Glutamatergic neuron (in vitro differentiated cells): Measurements from ENCODE around the gene HIGD1B. TPM values are rescaled to one million over a fixed set of nuclear protein-coding genes. Genes with fewer than 3 reads are reported as not detected.

Source experiments
- DNase-seq: peaks from one replicate; pipeline ENCODE4 v3.0.0; 2022
- H3K27ac Mint-ChIP-seq: one replicate; pipeline ENCODE4 v1.8.0; 2020; ENCODE audit warnings: mild to moderate bottlenecking, mixed read lengths, inconsistent platforms; ENCODE audit not compliant: unreplicated experiment
- H3K27me3 Mint-ChIP-seq: one replicate; pipeline ENCODE4 v1.8.0; 2020; ENCODE audit warnings: mild to moderate bottlenecking, moderate library complexity, mixed read lengths, inconsistent platforms; ENCODE audit not compliant: unreplicated experiment
- H3K36me3 Mint-ChIP-seq: one replicate; pipeline ENCODE4 v1.8.0; 2020; ENCODE audit warnings: mild to moderate bottlenecking, mixed read lengths, inconsistent platforms; ENCODE audit not compliant: unreplicated experiment
- H3K4me1 Mint-ChIP-seq: one replicate; pipeline ENCODE4 v1.8.0; 2020; ENCODE audit warnings: mild to moderate bottlenecking, low read depth, mixed read lengths, inconsistent platforms; ENCODE audit not compliant: unreplicated experiment
- H3K4me3 Mint-ChIP-seq: one replicate; pipeline ENCODE4 v1.8.0; 2020; ENCODE audit warnings: mild to moderate bottlenecking, mixed read lengths, inconsistent platforms; ENCODE audit not compliant: unreplicated experiment
- H3K9me3 Mint-ChIP-seq: one replicate; pipeline ENCODE4 v1.8.0; 2020; ENCODE audit warnings: mild to moderate bottlenecking, moderate library complexity, mixed read lengths, inconsistent platforms; ENCODE audit not compliant: unreplicated experiment
- total RNA-seq: library from RNA; stranded (reverse); fragmentation: NEBNext Ultra II Directional; extraction: Animal tissue kit (Norgen Biotek cat#: 25700); gene quantifications from one replicate; pipeline ENCODE4 v1.2.1, GENCODE V29; 2021; ENCODE audit not compliant: unreplicated experiment
- TF ChIP-seq, protein P1 (sequence below): fragments of 200-600 bp; sonication (generic); IDR thresholded peaks from one replicate; pipeline ENCODE4 v1.5.0; 2021; ENCODE audit not compliant: partially characterized antibody, unreplicated experiment

Gene HIGD1B
- total RNA-seq, 1 donor from 2014 or later, result 1.1 TPM

DNA sequence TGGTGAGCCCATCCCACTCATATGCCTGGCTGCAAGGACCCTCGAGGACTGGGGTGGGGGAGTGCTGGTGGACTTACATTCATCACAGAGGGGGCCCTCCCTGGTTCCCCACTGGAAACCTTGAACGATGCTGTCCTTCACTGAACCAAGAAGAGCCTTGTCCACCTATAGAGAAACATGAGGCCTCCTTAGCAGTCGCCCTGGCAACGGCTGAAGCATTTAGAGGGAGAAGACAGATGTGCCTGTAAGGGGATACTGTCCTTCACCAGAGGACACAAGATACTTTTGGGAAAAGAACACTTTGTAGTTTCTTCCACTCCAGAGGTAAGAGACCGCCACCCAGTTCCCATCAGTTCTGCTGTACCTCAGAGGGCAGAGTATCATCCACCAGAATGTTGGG, 6.5 kb downstream of the HIGD1B start:
- TF ChIP-seq, protein P1, sequence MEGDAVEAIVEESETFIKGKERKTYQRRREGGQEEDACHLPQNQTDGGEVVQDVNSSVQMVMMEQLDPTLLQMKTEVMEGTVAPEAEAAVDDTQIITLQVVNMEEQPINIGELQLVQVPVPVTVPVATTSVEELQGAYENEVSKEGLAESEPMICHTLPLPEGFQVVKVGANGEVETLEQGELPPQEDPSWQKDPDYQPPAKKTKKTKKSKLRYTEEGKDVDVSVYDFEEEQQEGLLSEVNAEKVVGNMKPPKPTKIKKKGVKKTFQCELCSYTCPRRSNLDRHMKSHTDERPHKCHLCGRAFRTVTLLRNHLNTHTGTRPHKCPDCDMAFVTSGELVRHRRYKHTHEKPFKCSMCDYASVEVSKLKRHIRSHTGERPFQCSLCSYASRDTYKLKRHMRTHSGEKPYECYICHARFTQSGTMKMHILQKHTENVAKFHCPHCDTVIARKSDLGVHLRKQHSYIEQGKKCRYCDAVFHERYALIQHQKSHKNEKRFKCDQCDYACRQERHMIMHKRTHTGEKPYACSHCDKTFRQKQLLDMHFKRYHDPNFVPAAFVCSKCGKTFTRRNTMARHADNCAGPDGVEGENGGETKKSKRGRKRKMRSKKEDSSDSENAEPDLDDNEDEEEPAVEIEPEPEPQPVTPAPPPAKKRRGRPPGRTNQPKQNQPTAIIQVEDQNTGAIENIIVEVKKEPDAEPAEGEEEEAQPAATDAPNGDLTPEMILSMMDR, result no peak
- peaks cover 14% of the 10 kb centered on the region for H3K36me3 Mint-ChIP-seq
- no peaks in the 10 kb centered on the region for H3K9me3 Mint-ChIP-seq

DNA sequence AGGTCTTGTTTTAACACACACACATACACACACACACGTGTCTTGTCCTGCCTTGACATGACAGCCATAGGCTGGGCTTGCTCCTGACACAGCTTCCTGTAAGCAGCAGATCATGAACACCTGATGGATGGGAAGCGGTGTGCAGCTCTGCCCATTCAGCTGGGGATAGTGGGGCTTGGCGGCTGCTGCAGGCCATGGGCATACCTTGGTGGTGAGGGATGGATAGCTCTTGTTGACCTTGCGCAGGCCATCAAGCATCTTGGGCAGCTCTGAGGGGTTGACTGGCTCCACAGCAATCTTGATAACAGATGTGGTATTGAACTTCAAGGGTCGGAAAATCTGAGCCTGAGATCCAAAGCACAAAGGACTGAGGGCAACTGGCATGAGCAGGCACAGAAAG, 12.0 kb downstream of the HIGD1B start:
- peaks cover 2% of the 10 kb centered on the region for H3K27me3 Mint-ChIP-seq
- DNase-seq, result no peak
- peaks cover 7% of the 10 kb centered on the region for H3K36me3 Mint-ChIP-seq
- no peak overlapping the region for H3K27ac Mint-ChIP-seq
- H3K4me1 Mint-ChIP-seq, result peaks cover 6% of the 10 kb centered on the region
- TF ChIP-seq, protein P1, result no peak
- H3K9me3 Mint-ChIP-seq, result no peaks in the 10 kb centered on the region
- H3K4me3 Mint-ChIP-seq, result no peak overlapping the region

More for the DNA sequence above, 6.5 kb downstream of the HIGD1B start:
- Mint-ChIP-seq H3K27me3 (peaks cover 6% of the 10 kb centered on the region), H3K4me1 (peaks cover 19% of the 10 kb centered on the region), H3K27ac (no peak overlapping the region), H3K4me3 (no peak overlapping the region)
- no peak for DNase-seq

DNA sequence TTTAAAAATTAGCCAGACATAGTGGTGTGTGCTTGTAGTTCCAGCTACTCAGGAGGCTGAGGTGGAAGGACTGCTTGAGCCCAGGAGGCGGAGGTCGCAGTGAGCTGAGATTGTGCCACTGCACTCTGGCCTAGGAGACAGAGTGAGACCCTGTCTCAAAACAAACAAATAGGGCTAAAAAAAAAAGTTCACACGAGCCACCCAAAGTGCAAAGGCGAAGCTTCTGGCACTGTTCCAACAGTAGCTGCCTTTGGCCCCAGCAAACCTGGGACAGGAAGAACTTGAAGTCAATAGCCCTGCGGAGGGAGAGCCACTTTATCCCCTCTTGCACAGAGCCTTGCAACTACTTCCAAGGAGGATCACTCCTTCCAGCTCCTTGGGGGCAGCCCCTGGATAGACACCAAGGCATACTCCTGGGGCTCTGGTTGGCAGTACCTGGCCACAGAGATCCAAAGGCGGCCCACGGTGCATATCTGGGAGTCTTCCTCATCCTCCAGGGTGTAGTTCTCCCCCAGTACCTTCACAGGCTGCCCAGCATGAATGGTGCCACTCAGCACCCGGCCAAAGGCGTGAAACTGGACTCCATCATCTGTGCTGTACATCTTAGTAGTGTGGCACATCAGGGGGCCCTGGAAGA, 14.7 kb downstream of the HIGD1B start:
- Mint-ChIP-seq H3K4me3 (no peak overlapping the region), H3K27ac (no peak overlapping the region), H3K36me3 (no peaks in the 10 kb centered on the region), H3K27me3 (peaks cover 2% of the 10 kb centered on the region), H3K9me3 (no peaks in the 10 kb centered on the region), H3K4me1 (no peaks in the 10 kb centered on the region)
- TF ChIP-seq, protein P1, result no peak
- no peak for DNase-seq

DNA sequence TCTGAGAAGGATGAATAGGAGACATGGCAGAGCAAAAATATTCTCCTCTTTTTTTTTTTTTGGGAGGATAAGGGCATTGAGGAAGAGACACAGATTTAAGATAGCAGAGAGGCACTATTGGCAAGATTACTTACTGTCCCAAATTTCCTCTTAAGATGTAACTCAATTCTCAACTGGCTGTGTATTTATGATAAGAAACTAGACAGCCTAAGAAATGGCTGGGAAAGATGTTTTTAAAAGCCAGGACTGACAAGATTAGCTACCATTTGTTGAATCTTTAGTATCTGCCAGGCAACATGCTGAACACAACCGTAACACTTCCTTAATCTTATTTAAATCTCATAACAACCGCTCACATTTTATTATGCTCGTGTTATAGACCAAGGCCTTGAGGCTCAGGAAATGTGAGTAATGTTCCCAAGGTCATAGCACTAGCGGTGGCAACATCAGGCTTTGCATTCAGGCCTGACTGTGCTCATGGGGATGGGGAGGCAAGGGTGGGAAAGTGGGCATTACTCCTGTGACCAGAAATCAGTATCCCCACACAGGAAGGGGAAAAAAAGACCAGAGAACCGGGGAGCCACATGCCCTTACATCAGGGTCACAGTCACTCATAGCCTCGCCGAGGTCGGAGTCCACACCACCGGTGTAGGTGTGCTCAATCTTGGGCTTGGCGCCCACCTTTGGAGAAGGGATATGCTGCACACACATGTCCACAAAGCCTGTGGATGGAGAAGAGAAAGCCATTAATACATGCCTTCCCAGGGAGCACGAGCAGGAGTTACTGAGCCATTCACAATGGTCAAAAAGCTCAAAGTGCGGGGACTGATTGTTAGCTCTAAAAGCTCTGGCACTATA, 15.6 kb downstream of the HIGD1B start:
- Mint-ChIP-seq H3K27ac (no peak overlapping the region), H3K27me3 (peaks cover 2% of the 10 kb centered on the region), H3K4me1 (no peaks in the 10 kb centered on the region), H3K36me3 (no peaks in the 10 kb centered on the region), H3K4me3 (no peak overlapping the region), H3K9me3 (no peaks in the 10 kb centered on the region)
- no peak for DNase-seq
- TF ChIP-seq, protein P1, result no peak

DNA sequence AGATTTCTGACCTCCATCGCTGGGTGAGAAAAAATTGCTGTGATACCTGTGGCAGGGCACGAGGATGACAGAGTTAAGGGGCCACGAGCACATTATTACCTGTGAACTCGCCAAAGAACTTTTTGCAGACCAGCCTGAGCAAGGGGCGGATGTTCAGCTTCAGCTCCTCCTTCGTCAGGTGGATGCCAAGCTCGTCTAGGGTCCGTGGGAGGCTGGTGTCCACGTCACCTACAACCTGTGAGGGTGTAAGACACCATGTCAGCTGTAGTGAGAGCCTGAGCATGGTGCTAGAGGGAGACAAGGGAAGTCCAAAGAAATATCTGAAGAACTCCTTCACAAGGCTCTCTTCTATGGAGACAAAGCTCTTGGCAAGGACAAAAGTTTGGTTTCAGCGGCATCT, 17.1 kb downstream of the HIGD1B start:
- Mint-ChIP-seq H3K27me3 (no peaks in the 10 kb centered on the region), H3K36me3 (no peaks in the 10 kb centered on the region), H3K27ac (no peak overlapping the region), H3K4me3 (no peak overlapping the region), H3K9me3 (no peaks in the 10 kb centered on the region), H3K4me1 (no peaks in the 10 kb centered on the region)
- DNase-seq, result no peak
- TF ChIP-seq, protein P1, result no peak
